HG03108 (cell line): Measurements from ENCODE around the gene CDC14B.

Experiments
- ATAC-seq: cut with Tn5 transposase; IDR thresholded peaks from one replicate; pipeline ENCODE4 v1.9.1; 2021; ENCODE audit warnings: moderate library complexity; ENCODE audit not compliant: unreplicated experiment

The CDC14B gene

GRCh38 chr9:96450613-96451528 is 168.8 kb downstream of the CDC14B start:
- no peak for ATAC-seq
